Esophagus squamous epithelium (tissue), 4 donors: ENCODE data around the gene IDH3B.

Experiments used
- POLR2A ChIP-seq, 4 donors: fragments of 450-650 bp; IDR thresholded peaks; one replicate each; pipeline ENCODE4 v1.6.1; 2017; ENCODE audit warnings: antibody characterized with exemption in 4 of 4, mild to moderate bottlenecking in 4 of 4, moderate library complexity in 3 of 4
- TF ChIP-seq, protein P1 (sequence below), 6 experiments: fragments of 450-650 bp in 4 of 6; fragments of 200-600 bp in 2 of 6; sonication (generic) in 2 of 6; IDR thresholded peaks; one replicate each; pipeline ENCODE4 v1.5.1; 2016 to 2019; ENCODE audit warnings: antibody characterized with exemption in 6 of 6, mild to moderate bottlenecking in 4 of 6, moderate library complexity in 4 of 6

DNA sequence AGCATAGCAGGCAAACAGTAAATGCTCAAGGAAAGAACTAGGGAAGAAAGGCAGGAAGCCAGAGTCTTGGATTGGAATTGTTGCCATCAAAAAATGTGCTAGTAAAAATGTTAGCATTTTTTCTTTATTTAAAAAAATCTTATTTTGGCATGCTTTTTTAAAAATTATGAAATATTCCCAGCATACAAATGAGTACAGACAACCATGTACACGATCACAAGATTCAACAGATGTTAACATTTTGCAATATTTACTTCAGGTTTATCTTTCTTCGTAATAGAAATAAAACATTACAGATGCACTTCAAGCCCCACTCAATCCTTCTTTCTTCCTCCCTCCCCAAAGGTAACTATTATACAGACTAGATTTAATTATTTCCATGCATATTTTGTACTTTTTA lies 39.0 kb downstream of the IDH3B start:
- TF ChIP-seq, protein P1, sequence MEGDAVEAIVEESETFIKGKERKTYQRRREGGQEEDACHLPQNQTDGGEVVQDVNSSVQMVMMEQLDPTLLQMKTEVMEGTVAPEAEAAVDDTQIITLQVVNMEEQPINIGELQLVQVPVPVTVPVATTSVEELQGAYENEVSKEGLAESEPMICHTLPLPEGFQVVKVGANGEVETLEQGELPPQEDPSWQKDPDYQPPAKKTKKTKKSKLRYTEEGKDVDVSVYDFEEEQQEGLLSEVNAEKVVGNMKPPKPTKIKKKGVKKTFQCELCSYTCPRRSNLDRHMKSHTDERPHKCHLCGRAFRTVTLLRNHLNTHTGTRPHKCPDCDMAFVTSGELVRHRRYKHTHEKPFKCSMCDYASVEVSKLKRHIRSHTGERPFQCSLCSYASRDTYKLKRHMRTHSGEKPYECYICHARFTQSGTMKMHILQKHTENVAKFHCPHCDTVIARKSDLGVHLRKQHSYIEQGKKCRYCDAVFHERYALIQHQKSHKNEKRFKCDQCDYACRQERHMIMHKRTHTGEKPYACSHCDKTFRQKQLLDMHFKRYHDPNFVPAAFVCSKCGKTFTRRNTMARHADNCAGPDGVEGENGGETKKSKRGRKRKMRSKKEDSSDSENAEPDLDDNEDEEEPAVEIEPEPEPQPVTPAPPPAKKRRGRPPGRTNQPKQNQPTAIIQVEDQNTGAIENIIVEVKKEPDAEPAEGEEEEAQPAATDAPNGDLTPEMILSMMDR (IDR thresholded peaks at IDR 0.05): no peak
- TF ChIP-seq POLR2A (IDR thresholded peaks at IDR 0.05): no peak
